CD8-positive, alpha-beta memory T cell (primary cell): ENCODE results near the gene TFB2M. TPM values are rescaled to one million over a fixed set of nuclear protein-coding genes. Genes with fewer than 3 reads are reported as not detected.

ENCODE experiments used
- CTCF ChIA-PET: fragments of 350-600 bp; sonication (Branson Sonifier 250); formaldehyde crosslinking; loops from one replicate; lab custom pipeline; 2021; ENCODE audit warnings: antibody characterized with exemption; lab: Charles Lee
- POLR2A ChIA-PET: fragments of 350-600 bp; sonication (Branson Sonifier 250); formaldehyde crosslinking; loops from one replicate; lab custom pipeline; 2021; ENCODE audit warnings: antibody characterized with exemption; lab: Charles Lee
- DNase-seq, 5 donors: peaks; one replicate each; pipeline versions ENCODE4 v3.0.0 to v3.0.0-alpha.2; 2020 to 2022; ENCODE audit warnings: mixed read lengths in 1 of 5
- H3K27ac ChIP-seq: one replicate; pipeline ENCODE4 v1.7.0; 2013; ENCODE audit warnings: low read depth, mild to moderate bottlenecking, low read length, moderate library complexity
- H3K27me3 ChIP-seq: 2 replicates; pipeline ENCODE4 v1.7.0; 2013; ENCODE audit warnings: low read length, mild to moderate bottlenecking; ENCODE audit not compliant: insufficient read depth, poor library complexity, severe bottlenecking
- H3K36me3 ChIP-seq: 2 replicates; pipeline ENCODE4 v1.7.0; 2013; ENCODE audit warnings: mild to moderate bottlenecking, low read length, moderate library complexity; ENCODE audit not compliant: insufficient read depth
- H3K4me1 ChIP-seq: 2 replicates; pipeline ENCODE4 v1.7.0; 2013; ENCODE audit warnings: mild to moderate bottlenecking, low read length, moderate library complexity; ENCODE audit not compliant: insufficient read depth
- H3K4me3 ChIP-seq: 2 replicates; pipeline ENCODE4 v1.7.0; 2013; ENCODE audit warnings: mild to moderate bottlenecking, low read length
- H3K9me3 ChIP-seq: 2 replicates; pipeline ENCODE4 v1.7.0; 2013; ENCODE audit warnings: mild to moderate bottlenecking, low read length
- H3K27ac Mint-ChIP-seq, 8 donors: one replicate each; pipeline ENCODE4 v1.8.0; 2020 to 2021; ENCODE audit warnings: mixed read lengths in 8 of 8, mild to moderate bottlenecking in 6 of 8, inconsistent platforms in 3 of 8, moderate library complexity in 3 of 8
- H3K27me3 Mint-ChIP-seq, 2 donors: one replicate each; pipeline ENCODE4 v1.8.0; 2020 to 2021; ENCODE audit warnings: mixed read lengths in 2 of 2, mild to moderate bottlenecking in 1 of 2, moderate library complexity in 1 of 2
- H3K36me3 Mint-ChIP-seq, 3 donors: one replicate each; pipeline ENCODE4 v1.8.0; 2020 to 2021; ENCODE audit warnings: mixed read lengths in 3 of 3, inconsistent platforms in 1 of 3, mild to moderate bottlenecking in 1 of 3
- H3K4me1 Mint-ChIP-seq, 3 donors: one replicate each; pipeline ENCODE4 v1.8.0; 2020 to 2021; ENCODE audit warnings: mixed read lengths in 3 of 3, inconsistent platforms in 1 of 3, mild to moderate bottlenecking in 1 of 3
- H3K4me3 Mint-ChIP-seq, 7 donors: one replicate each; pipeline ENCODE4 v1.8.0; 2020 to 2021; ENCODE audit warnings: mixed read lengths in 7 of 7, mild to moderate bottlenecking in 6 of 7, moderate library complexity in 4 of 7, inconsistent platforms in 2 of 7
- H3K9me3 Mint-ChIP-seq, 5 donors: one replicate each; pipeline ENCODE4 v1.8.0; 2020 to 2022; ENCODE audit warnings: mixed read lengths in 5 of 5, mild to moderate bottlenecking in 3 of 5, moderate library complexity in 2 of 5, inconsistent platforms in 1 of 5
- polyA plus RNA-seq: library from polyadenylated mRNA; unstranded; fragments of 300-500 nt; fragmentation: Illumina TruSeq; gene quantifications from one replicate; pipeline ENCODE4 v1.2.3, GENCODE V29; 2021
- total RNA-seq, 2 experiments: library from RNA; stranded (reverse); gene quantifications; one replicate each; pipeline ENCODE4 v1.2.3, GENCODE V29; 2021

The TFB2M gene
- total and polyA plus RNA-seq, 3 experiments from 2014 or later, result 16.7 to 32.9 (median 31.9) TPM

DNA sequence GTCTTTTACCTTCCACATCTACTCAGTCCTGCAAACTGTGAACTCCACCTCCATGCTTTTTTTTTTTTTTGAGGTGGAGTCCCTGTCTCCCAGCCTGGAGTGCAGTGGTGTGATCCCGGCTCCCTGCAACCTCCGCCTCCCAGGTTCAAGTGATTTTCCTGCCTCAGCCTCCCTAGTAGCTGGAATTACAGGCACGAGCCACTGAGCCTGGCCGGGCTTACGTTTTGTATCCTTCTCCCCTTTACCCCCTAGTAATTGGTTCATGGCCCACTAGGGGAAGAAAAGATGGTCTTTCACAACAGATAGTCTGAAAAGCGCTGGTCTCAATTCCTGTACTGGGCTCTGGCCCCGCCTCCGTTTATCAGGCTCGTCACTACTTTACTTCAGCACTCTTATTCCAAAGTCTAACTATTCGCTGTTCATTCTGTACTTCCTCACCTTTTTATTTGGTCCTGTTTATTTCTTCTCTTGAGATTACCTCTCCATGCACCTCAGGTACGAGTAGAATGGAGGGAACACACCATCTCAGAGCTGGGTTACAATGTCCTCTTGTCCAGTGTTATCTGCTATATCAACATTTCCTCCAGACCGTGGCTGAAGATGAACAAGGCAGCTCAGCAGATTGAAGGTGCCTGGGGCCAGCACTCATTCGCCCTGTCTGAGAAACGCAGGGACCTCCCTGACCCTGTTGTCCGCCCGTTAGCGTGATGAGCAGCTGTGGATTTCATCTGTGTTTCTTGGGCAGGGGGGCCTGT, 16.4 kb upstream of the TFB2M start:
- H3K4me3 Mint-ChIP-seq, result no peak overlapping the region
- H3K27me3 Mint-ChIP-seq, result no peaks in the 10 kb centered on the region
- H3K9me3 Mint-ChIP-seq, result no peaks in the 10 kb centered on the region
- no peaks in the 10 kb centered on the region for H3K27me3 ChIP-seq
- H3K36me3 ChIP-seq, result peaks cover 16% of the 10 kb centered on the region
- peaks cover 58 to 85% (median 82%) of the 10 kb centered on the region in 3 donors for H3K4me1 Mint-ChIP-seq
- H3K4me3 ChIP-seq, result no peak overlapping the region
- H3K9me3 ChIP-seq, result no peaks in the 10 kb centered on the region
- peaks cover 4 to 47% (median 20%) of the 10 kb centered on the region in 3 donors for H3K36me3 Mint-ChIP-seq
- H3K4me1 ChIP-seq, result peaks cover 51% of the 10 kb centered on the region
- ChIA-PET POLR2A (no interaction called here), CTCF (no interaction called here)
- H3K27ac ChIP-seq, result peak overlapping the region; percentile 66
- no peak for DNase-seq
- peak overlapping the region in 4 of 8 donors; percentile 14 to 76 (median 48) for H3K27ac Mint-ChIP-seq

DNA sequence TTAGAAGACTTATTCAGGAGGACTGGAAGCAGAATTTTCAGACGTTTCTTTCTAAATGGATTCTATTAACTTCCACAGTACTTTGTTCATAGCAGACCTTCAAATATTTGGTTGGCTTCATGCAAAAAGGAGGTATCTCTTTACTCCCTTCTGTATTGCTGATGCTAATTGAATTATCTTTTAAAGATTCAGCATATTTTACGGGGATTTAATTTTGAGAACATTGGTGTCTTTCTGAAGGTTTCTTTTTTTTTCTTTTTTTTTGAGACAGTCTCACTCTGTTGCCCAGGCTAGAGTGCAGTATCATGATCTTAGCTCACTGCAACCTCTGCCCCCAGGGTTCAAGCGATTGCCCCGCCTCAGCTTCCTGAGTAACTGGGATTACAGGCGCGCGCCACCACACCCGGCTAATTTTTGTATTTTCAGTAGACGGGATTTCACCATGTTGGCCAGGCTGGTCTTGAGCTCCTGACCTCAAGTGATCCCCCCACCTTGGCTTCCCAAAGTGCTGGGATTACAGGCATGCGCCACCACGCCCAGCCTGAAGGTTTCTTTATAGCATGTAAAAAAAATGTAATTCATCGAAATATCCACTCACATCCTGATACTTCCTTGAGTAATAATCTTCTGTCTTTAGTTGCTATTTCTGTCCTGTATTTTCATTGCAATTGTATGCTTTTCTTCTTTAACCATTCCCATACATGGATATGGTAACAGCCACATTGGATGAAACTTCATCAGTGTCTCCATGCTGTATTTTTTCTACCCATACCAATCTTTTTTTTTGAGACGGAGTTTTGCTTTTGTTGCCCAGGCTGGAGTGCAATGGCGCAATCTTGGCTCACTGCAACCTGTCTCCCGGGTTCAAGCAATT, 14.7 kb upstream of the TFB2M start:
- Mint-ChIP-seq H3K27ac (peak overlapping the region in 1 of 8 donors; percentile 63), H3K9me3 (no peaks in the 10 kb centered on the region), H3K4me1 (peaks cover 58 to 88% (median 83%) of the 10 kb centered on the region in 3 donors), H3K4me3 (no peak overlapping the region), H3K27me3 (no peaks in the 10 kb centered on the region), H3K36me3 (peaks cover 4 to 50% (median 22%) of the 10 kb centered on the region in 3 donors)
- H3K4me3 ChIP-seq, result no peak overlapping the region
- ChIA-PET CTCF (no interaction called here), POLR2A (no interaction called here)
- no peaks in the 10 kb centered on the region for H3K9me3 ChIP-seq
- H3K4me1 ChIP-seq, result peaks cover 63% of the 10 kb centered on the region
- DNase-seq, result no peak
- H3K27ac ChIP-seq, result peak overlapping the region; percentile 72
- peaks cover 16% of the 10 kb centered on the region for H3K36me3 ChIP-seq
- H3K27me3 ChIP-seq, result no peaks in the 10 kb centered on the region

DNA sequence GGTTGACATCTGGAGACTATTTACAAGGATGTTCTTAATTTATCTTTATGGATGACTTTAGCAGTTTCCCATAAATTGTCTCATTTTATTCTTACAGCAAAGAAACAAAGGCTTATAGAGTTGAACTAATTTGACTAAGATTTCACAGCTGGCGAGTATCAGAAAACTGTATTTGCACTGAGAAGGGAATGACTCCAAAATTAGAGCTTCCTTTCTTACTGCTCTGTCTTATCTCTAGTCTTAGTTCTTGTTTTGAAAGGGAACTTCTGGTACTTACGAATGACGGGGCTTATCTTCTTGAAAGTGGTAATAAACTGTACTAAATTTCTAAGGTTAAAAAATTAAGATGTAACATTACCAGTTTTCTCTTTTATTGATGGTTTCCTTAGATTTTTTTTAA, 13.8 kb upstream of the TFB2M start:
- Histone ChIP-seq H3K9me3 (no peaks in the 10 kb centered on the region), H3K4me3 (no peak overlapping the region), H3K27ac (peak overlapping the region; percentile 72), H3K36me3 (peaks cover 11% of the 10 kb centered on the region), H3K4me1 (peaks cover 60% of the 10 kb centered on the region), H3K27me3 (no peaks in the 10 kb centered on the region)
- Mint-ChIP-seq H3K9me3 (no peaks in the 10 kb centered on the region), H3K27ac (peak overlapping the region in 1 of 8 donors; percentile 27), H3K36me3 (peaks cover 9 to 51% (median 26%) of the 10 kb centered on the region in 3 donors), H3K27me3 (no peaks in the 10 kb centered on the region), H3K4me1 (peaks cover 63 to 91% (median 86%) of the 10 kb centered on the region in 3 donors), H3K4me3 (no peak overlapping the region)
- no peak for DNase-seq
- POLR2A ChIA-PET, result no interaction called here
- CTCF ChIA-PET, result no interaction called here

GRCh38 chr1:246577720-246578106, 11.7 kb upstream of the TFB2M start:
- ChIA-PET CTCF (no interaction called here), POLR2A (no interaction called here)
- Histone ChIP-seq H3K27me3 (no peaks in the 10 kb centered on the region), H3K36me3 (peaks cover 7% of the 10 kb centered on the region), H3K9me3 (no peaks in the 10 kb centered on the region), H3K4me3 (peak overlapping the region; percentile 7), H3K27ac (peak overlapping the region; percentile 72), H3K4me1 (peaks cover 62% of the 10 kb centered on the region)
- Mint-ChIP-seq H3K27me3 (no peaks in the 10 kb centered on the region), H3K9me3 (no peaks in the 10 kb centered on the region), H3K27ac (peak overlapping the region in 7 of 8 donors; percentile 13 to 82 (median 46)), H3K4me3 (peak overlapping the region in 4 of 7 donors; percentile 3 to 66 (median 33)), H3K4me1 (peaks cover 58 to 84% (median 76%) of the 10 kb centered on the region in 3 donors), H3K36me3 (peaks cover 5 to 38% (median 12%) of the 10 kb centered on the region in 3 donors)
- no peak for DNase-seq

- DNase-seq, result no peak
- Histone ChIP-seq H3K4me3 (peak overlapping the region; percentile 7), H3K36me3 (peaks cover 3% of the 10 kb centered on the region), H3K27ac (peak overlapping the region; percentile 72), H3K4me1 (peaks cover 65% of the 10 kb centered on the region), H3K9me3 (no peaks in the 10 kb centered on the region), H3K27me3 (no peaks in the 10 kb centered on the region)
- peak overlapping the region in 6 of 7 donors; percentile 28 to 78 (median 54) for H3K4me3 Mint-ChIP-seq
- H3K27ac Mint-ChIP-seq, result peak overlapping the region in 6 of 8 donors; percentile 34 to 83 (median 60)
- peaks cover 53 to 84% (median 72%) of the 10 kb centered on the region in 3 donors for H3K4me1 Mint-ChIP-seq
- CTCF ChIA-PET, result no interaction called here
- peaks cover 5 to 33% (median 12%) of the 10 kb centered on the region in 3 donors for H3K36me3 Mint-ChIP-seq
- no peaks in the 10 kb centered on the region for H3K9me3 Mint-ChIP-seq
- POLR2A ChIA-PET, result no interaction called here
- H3K27me3 Mint-ChIP-seq, result no peaks in the 10 kb centered on the region
Measured at GRCh38 chr1:246577082-246577719, 11.1 kb upstream of the TFB2M start.

DNA sequence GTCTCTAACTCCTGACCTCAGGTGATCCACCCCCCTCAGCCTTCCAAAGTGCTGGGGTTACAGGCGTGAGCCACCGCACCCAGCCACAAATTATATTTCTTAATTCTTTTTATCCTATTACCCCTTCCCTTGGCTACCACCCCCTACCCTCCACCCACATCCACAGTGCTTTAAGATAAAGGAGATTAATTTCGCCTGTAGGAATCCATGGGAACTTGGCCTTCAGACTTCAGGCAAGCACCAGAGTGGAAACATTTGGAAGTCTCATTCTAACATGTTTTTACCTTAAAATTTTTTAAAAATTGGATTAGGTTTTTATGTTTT, 10.6 kb upstream of the TFB2M start:
- ChIA-PET CTCF (no interaction called here), POLR2A (no interaction called here)
- H3K27ac ChIP-seq, result peak overlapping the region; percentile 72
- no peak for DNase-seq
- Mint-ChIP-seq H3K36me3 (peaks cover 5 to 29% (median 11%) of the 10 kb centered on the region in 3 donors), H3K4me3 (peak overlapping the region in 3 of 7 donors; percentile 57 to 78 (median 68)), H3K9me3 (no peaks in the 10 kb centered on the region), H3K27me3 (no peaks in the 10 kb centered on the region), H3K4me1 (peaks cover 50 to 84% (median 67%) of the 10 kb centered on the region in 3 donors), H3K27ac (peak overlapping the region in 3 of 8 donors; percentile 17 to 46 (median 40))
- no peak overlapping the region for H3K4me3 ChIP-seq
- no peaks in the 10 kb centered on the region for H3K36me3 ChIP-seq
- H3K27me3 ChIP-seq, result no peaks in the 10 kb centered on the region
- no peaks in the 10 kb centered on the region for H3K9me3 ChIP-seq
- H3K4me1 ChIP-seq, result peaks cover 68% of the 10 kb centered on the region

DNA sequence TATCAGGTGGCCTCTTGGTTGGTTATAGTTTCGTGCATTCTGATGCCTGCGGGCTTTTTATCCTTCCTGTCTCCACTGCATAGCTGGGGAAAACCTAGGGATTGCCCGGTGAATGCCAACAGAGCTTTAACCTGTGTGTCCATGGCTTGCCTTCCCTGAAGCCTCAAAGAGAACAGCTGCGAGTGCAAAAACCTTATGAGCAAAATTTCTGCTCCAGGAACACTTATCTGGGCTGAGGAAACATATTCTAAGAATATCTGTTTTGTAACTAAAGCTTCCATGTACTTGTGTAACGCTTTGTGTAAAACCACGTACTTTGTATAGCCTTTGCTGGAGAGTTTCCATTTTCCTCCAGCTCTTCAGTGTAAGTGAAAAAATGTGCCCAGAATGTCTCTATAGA, 7.4 kb upstream of the TFB2M start:
- H3K9me3 Mint-ChIP-seq, result no peaks in the 10 kb centered on the region
- Histone ChIP-seq H3K4me3 (no peak overlapping the region), H3K4me1 (peaks cover 65% of the 10 kb centered on the region), H3K27ac (peak overlapping the region; percentile 48), H3K27me3 (no peaks in the 10 kb centered on the region), H3K9me3 (no peaks in the 10 kb centered on the region), H3K36me3 (no peaks in the 10 kb centered on the region)
- no peaks in the 10 kb centered on the region for H3K27me3 Mint-ChIP-seq
- peak overlapping the region in 3 of 8 donors; percentile 8 to 72 (median 23) for H3K27ac Mint-ChIP-seq
- H3K4me3 Mint-ChIP-seq, result peak overlapping the region in 1 of 7 donors; percentile 28
- H3K4me1 Mint-ChIP-seq, result peaks cover 48 to 78% (median 68%) of the 10 kb centered on the region in 3 donors
- no peak for DNase-seq
- ChIA-PET CTCF (no interaction called here), POLR2A (no interaction called here)
- peaks cover 5 to 23% (median 11%) of the 10 kb centered on the region in 3 donors for H3K36me3 Mint-ChIP-seq
